TTC549 (cell line): Measurements from ENCODE around the gene CATSPER4.

Experiments used
- FAIRE-seq: peaks from 2 replicates; lab custom pipeline; 2012; peaks lifted over from hg19 to GRCh38; lab: Jason Lieb, UNC

CATSPER4 gene

DNA sequence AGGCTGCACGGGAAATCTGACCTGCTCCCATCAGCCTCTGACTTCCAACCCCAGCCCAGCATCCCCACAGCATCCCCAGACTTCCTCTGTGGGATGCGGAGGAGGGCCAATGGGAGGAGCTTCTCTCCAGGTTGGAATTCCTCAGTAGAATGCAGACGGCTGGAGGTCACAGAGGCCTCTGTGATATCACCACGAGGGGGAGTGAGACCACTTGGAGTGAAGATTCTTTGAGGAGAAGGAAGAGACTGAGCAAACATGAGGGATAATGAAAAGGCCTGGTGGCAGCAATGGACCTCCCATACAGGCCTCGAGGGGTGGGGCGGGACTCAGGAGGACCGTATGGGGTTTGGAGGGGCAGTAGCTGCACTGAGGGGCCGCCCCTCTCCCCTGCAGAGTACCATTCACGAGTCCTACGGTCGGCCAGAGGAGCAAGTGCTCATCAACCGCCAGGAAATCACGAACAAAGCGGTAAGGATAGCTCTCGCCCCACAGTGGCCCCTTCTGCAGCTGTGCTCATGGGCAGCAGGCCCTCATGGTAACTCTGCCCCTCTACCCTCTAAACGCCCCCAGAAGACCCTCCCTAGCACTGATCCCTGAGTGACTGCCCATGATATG lies at the start of gene CATSPER4:
Gene CATSPER4, plus strand, starts transcription at position 230 of the 615 bp plus-strand sequence. Its CDS starts 26 bp downstream, at position 256.
- FAIRE-seq: no peak

DNA sequence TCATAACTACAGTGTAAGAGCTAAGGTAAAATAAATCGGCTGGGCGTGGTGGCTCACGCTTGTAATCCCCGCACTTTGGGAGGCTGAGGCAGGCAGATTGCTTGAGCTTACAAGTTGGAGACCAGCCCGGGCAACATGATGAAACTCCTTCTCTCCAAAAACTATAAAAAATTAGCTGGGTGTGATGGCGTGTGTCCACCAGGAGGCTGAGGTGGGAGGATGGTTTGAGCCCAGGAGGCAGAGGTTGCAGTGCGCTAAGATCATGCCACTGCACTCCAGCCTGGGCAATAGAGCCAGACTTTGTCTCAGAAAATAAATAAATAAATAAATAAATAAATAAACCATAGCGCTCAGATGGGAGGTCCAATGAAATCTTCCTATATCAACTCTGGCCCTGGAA lies 48.2 kb upstream of the CATSPER4 start:
- no peak for FAIRE-seq

DNA sequence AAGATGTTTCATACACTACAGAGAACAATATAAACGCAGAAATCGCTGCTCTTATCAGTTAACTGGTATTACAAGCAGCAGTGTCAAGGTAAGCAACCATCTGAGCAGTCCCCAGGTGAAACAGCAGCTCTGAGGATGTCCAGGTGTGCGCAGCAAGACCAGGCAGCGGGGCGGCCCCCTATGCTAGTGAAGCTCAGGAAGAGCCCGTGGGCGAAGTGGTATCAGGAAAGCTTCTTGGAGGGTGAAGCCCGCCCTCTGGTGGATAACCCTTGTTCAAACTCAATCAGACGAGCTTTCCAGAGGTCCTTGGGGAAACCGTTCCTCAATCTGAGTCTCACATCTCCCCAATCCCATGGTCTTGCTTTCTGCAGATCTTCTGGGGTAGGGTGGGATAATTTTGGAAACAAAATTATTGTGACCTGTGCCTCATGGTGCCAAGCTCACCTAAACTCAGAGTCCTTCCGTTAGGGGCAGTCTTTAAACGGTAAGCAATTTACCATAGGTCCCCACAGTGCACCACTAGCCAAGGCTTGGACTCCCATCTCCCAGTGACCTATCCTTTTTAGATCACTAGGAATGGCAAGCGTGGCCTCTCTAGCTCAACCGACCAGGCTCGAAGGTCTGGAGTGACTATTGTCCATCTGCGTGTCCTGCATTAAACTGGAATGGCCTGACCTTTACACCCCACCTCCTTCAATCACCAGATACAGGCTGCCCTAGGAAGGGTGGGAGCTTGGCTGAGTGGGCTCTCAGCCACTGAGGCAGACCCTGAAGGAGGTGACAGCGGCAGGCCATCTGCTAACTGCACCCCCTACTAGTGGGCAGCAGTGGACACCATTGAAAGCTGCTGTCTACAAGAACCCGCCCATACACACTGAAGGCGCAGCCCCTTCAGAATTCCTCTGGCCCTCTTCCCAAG lies 45.1 kb upstream of the CATSPER4 start:
- FAIRE-seq: peak; percentile 36

DNA sequence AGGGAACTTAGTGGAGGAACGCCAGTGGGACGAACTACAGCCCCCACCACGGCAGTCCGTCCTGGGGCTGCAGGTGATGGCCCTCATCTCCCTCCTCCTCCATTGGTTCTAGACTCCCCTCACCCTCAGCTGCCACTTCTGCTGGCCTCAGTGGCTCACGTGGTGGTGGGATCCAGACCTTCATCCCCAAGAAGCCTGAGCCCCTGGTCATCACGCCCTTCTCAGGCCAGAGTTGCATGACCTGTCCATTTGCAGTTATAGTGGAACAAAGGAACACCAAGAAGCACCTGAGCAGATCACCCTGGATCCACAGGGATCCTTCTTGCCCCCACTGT lies 44.5 kb upstream of the CATSPER4 start:
- no peak for FAIRE-seq

DNA sequence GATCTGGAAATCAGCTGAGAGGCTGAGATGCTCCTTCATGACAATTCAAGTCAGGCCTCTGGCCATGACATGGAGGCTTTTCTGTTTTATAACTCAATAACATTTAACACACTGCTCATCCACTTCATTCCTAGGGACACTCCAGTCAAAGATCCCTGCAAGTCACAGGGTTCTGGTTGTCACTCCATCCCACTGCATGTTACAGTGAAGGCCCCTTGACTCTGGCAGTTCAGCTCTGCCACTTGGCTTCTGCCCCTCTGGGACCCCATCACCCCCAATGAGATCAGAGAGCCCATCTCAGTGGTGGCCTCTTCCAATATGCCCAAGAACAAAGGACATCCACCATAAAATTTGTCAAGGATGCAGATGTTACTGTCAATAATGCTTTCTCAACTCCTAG lies 41.5 kb upstream of the CATSPER4 start:
- FAIRE-seq: no peak

DNA sequence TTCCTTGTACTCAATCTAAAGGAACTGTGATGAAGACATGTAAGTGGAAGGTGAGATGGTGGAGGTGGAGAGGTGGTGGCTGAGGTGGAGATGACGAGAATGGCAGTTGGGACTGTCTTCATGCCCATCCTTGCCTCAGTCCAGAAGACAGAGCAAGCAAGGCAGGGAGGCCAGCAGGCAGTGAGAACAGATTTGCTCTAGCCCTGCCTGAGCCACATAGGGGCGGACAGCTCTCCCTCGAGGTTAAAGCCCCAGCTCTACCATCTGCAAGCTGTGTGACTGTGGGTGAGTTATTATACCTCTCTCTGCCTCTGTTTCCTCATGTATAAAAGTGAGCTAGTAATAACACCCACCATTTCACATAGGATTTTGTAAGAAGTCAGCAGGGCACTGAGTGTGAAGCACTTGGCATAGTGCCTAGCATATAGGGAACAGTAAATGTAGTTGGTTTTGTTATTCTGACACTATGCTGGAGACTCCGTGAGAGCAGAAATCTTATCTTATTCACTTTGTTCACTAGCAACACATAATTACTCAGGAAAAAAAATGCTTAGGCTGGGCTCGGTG lies 36.4 kb upstream of the CATSPER4 start:
- no peak for FAIRE-seq

DNA sequence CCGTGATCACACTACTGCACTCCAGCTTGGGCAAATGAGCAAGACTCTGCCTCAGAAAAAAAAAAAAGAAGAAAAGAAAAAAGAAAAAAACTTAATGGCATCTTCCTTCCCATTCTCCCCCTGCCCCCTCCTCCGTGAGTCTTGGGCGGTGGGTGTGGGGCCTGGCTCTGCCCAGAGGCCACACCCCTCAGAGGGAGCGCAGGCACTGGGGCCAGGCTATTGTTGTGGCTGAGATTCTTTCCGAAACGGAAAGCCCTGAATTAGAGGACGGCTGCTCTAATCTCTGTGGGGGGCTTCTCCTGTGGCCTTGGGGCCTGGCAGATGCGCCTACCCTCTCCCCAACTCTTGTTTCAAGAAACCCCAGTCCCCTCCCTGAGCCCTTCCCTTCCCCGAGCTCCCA lies 35.7 kb upstream of the CATSPER4 start:
- FAIRE-seq: no peak

DNA sequence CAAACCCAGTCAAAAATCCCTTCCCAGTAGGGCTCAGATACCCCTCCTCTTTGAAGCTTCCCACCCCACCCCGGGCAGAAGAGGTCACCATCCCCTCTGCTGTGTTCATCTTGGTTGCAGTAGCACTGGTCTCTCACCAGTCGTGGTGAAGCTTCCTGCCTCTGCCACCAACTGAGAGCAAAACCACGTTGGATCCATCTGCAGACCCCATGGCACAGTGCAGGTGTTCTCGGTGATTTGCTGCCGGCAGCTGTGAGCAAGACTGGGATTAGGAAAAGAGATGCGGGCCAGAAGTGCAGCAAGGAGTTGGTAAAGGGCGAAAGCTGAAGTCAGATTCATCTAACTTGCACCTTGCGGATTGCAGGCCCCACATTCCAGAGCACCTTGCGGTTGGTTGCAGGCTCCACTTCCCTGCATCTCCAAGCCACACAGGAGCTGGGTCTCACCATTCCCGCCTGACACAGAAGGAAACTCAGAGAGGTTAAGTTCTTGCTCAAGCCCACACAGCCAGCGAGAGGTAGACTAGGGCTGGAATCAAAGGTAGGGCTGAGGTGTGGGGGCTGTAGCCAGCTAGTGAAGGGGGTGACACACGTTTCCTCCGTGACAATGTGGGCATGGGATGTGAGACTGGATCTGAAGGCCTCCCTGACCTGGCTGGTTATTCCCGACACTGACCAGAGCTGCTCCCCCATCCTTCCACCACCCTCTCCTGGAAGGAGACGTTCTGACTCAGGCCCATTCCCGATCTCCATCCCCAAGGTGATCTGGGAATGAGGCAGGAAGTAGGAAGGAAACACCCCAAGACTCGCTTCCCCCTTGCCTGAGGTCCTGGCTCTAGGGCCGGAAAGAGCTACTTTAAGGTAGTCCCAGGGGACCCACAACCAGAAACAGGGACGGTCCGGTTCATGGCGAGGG lies 34.8 kb upstream of the CATSPER4 start:
- FAIRE-seq: no peak

DNA sequence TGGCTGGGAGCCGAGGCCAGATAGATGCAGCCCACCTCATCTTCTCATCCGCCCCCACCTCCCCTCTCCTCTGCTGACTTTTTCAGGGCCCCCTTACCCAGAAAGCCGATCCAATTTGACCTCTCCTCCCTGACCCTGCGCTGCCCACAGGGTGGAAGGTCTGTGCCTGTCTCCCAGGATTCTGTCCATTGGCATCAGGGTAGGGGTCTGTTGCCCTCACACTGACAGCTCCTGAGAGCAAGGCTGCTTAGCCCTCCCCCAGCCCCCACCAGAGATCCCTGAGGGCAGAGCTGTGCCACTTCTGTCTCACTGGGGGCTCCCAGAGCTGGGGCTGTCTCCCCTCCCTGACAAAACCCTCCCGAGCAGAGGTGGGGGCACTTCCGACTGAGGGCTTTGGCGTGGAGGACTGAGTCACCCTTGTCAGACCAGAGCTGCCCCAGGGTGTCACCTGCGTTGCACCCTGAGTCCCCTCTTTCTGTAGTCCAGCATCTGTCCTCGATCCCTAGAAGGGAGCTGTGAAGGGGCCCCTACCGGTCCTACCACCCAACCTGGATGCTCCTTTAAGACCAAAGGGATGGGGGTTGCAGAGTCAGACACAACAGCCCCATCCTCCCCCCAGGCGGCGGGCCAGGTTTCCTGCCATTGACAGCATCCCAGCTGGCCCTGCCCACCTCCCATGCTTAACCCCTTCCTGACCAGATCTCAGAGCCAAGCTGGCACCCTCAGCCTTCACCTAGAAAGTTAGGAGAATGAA lies 33.9 kb upstream of the CATSPER4 start:
- no peak for FAIRE-seq

DNA sequence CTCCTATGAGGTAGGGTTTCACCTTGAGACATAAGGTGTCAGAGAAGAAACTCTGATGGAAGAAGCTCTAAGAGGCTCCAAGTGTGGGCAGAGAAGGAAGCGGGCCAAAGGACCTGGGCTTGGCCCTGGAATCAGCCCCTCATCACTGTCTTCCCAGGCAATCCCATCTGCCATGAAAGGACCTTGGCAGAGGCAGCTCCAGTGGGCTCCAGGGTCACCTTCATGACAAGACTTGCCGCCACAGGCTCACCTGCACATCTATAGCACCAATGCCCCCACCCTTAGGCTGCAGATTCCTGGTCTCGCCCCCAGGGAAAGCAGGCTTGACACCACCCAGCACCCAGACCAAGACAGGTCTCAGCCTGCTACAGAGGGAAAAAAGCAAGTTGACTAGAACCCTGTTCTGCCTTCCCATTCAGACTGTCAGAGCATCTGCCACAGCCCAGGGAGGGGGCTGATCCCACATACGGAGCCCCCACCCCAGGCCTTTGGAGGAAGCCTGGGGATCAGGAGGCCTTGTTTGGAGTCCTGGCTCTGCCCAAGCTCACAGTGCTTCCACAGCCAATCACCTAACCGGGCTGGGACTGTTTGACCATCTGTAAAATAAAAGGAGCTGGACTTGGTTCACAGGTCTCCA lies 32.0 kb upstream of the CATSPER4 start:
- no peak for FAIRE-seq

DNA sequence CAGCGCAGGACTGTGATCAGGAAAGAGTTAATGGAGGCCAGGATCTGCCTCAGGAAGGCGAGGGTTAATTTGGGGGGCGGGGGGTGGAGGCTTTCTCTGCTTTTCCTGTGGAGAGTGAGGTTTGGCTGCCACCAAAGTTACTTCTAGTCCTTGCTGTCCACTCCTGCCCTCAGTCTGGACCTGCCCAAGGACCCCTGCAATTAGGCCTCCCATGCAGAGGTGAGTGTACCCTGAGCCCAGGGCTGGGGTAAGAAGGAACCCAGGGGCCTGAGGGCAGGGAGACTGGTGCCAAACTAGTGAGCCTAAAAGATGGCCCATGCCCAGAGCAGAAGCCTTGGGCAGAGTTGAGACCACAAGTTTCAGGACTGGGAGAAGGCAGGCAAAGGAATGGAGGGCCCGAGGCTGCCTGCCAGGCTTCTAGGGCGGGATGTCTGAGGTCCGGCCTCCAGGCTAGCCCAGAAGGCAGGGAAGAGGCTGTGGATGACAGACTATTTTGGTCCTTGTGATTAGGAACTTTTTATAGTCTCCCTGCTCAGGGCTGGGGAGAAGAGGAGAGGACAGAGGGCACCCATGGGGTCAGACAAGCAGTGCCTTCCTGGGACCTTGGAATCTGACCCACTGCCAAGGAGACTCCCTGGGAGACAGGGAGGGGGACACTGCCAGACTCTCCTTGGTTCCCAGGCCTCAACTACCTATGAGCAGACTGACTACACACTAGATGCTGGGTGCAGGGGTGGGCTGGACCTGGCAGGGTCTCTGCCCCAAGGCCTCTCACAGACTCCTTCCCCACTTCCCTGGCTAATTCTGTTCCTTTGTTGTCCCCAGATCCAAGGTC lies 31.3 kb upstream of the CATSPER4 start, which contains the start of gene FAM110D:
Gene FAM110D, plus strand, starts transcription at position 172 of the 835 bp plus-strand sequence. CDS start 2,213 bp downstream, outside the sequence.
- no peak for FAIRE-seq

DNA sequence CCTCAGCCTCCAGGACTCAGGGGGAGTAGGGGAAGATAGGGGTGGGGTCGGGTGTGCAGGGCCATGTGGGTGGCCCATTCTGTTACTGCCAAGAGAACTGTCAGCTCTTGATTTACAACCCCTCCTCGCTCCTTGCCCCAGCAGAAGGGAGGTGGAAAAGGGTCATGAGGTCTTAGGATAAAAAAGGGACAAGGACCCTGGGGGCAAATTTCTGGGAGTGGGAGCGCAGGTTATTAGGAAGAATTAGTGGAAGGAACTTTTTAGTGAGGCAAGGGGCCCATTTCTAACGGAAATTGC lies 30.7 kb upstream of the CATSPER4 start:
- FAIRE-seq: no peak

DNA sequence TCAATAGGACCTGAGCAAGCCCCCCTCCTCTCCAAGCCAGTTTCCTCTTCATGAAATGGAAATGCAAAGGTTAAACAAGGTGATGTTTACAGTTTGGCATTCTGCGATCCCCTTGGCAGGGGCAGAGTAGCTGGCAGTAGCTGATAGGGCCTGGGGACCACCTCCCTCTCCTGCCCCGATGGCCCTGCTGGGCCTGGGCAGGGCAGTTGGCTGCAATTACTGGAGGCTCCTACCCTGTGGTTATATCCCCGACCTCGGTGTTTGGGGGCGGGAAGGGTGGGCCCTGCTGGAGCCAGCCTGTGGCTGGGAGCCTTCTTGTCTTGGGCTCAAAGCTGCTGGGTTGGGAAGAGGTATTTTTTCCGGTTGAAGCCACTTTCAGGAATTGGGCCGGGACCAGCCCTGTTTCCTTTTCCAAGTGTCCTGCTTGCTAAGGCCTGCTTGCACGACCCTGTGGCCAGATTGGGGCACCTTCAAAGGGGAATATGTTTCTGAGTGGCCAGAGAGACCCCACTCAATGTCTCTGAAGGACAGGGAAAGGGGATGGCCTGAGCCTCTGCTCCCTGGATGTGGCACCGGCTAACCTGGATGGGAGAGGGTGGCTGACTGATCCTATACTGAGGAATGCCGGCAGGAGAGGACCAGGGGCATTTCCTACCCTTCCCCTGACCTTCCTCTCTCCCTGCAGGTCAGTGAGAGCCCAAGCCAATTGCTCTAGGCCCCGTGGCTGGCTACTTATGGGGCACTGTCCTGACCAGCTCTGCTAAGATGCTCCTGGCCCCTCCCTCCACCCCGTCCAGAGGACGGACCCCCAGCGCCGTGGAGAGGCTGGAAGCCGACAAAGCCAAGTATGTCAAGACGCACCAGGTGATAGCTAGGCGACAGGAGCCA lies 29.6 kb upstream of the CATSPER4 start:
- no peak for FAIRE-seq

DNA sequence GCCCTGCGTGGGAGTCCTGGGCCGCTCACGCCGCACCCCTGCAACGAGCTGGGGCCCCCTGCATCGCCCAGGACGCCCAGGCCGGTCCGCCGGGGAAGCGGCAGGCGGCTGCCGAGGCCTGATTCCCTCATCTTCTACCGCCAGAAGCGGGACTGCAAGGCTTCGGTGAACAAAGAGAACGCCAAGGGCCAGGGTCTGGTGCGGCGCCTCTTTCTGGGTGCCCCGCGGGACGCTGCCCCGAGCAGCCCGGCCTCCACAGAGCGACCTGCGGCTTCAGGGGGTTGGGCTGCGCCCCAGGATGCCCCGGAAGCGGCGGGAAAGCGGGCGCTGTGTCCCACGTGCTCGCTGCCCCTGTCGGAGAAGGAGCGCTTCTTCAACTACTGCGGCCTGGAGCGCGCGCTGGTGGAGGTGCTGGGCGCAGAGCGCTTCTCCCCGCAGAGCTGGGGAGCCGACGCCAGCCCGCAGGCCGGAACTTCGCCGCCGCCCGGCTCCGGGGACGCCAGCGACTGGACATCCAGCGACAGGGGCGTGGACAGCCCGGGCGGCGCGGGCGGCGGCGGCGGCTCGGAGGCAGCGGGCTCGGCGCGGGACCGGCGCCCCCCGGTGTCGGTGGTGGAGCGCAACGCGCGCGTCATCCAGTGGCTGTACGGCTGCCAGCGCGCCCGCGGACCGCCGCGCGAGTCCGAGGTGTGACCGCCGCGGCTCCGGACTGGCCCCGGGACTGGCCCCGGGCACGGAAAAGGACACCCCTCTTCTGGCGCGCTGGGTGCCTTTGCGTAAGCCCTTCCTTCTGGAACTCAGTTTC lies 28.8 kb upstream of the CATSPER4 start:
- no peak for FAIRE-seq

DNA sequence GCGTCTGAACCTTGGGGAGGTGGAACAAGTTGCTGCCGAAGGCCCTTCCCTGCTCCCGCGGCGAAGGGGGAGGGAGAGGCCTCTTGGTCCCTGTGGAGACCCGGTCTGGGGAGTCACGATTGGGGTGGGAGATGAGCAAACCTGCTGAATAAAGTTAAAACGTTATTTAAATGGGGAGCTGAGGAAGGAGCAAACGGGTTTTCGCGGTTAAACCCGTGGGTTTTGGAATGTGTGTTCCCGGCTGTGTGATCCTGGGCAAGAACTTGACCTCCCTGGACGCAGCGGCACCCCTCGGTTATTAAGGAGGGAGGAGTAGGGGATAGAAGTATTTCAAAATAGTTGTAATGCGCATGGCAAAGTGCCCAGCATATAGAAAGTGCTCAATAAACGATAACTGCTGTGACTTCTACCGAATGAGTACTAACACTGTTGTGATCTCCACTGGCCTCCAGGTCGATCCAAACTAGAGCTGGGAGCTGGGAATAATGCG lies 28.1 kb upstream of the CATSPER4 start:
- FAIRE-seq: no peak

DNA sequence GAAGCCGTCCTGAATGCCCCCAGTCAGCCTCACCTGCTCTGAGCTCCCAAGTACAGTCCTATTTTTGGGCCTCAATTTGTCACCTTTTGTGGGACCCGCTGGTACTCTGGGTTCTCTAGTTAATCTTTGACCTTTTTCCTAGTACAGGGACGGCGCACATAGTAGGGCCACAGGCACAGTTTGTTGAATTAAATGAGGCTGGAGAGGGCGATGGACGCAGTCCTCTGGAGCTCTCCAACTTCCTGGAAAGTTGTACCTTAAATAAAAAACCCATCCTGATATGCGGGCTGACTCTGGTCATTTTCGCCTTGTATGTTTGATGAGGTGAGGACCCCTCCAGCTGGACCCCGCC lies 26.7 kb upstream of the CATSPER4 start:
- FAIRE-seq: no peak

DNA sequence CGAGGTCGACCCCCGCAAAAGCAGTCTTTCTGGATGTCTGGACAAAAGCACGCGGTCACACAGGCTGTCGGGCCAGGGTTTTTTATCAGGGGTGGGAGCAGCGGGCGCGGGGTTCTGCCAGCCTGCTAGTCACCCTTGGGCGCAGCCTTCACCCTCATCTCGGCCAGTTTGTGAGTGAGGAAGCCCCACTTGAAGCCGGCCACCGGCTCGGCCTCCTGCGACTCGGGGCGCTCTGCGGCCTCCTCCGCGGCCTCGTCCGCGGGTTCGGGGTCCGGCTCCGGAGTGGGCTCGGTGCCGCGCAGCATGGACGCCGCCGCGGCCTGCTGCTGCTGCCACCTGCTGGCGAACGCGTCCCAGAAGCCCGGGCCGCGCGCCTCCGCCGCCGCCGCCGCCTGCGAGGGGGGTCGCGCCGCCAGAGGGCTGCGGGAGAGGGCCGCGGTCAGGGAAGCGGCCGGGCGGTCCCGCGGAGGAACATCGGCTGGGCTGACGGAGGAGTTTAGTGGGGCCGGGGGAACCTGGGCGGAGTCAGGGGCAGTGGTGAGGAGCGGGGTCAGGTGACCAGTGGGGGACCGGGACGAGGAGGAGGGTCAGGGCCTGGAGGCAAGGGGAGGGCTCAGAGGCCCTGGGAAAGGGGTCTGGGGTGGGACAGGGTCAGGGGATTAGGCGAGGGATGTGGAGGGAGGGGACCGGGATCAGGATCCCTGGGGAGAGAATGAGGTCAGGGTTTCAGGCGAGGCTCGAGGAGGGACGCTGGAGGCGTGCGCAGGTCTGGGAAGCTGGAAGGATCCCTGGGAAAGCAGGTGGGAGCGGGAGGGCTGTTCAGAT lies 26.2 kb upstream of the CATSPER4 start:
- FAIRE-seq: no peak
